ENCODE data around the gene H19.

H19 gene

GRCh38 chr11:2036863-2037486, 39.3 kb upstream of the H19 start:
- Histone ChIP-seq H2BK120ac (ENCODE audit: insufficient read depth, low read length, poor library complexity) (no peak overlapping the region), H3K36me3 (ENCODE audit: control insufficient read depth in 1 of 2, insufficient read depth in 2 of 2, low read length in 2 of 2) (no peaks in the 10 kb centered on the region), H2AK5ac (ENCODE audit: low read length) (no peak overlapping the region), H3K9ac (ENCODE audit: low read length) (no peak overlapping the region), H3K4ac (ENCODE audit: low read depth, low read length) (no peak overlapping the region), H3K27me3 (ENCODE audit: insufficient read depth, low read length) (no peaks in the 10 kb centered on the region), H4K12ac (ENCODE audit: low read depth, low read length) (no peak overlapping the region), H3K18ac (ENCODE audit: low read length) (no peak overlapping the region), H3K14ac (ENCODE audit: low read length) (no peak overlapping the region), H4K8ac (ENCODE audit: low read depth, low read length) (no peak overlapping the region), H3K4me2 (ENCODE audit: low read length) (no peak overlapping the region), H3K23ac (ENCODE audit: low read length) (no peak overlapping the region), H3K4me1 (ENCODE audit: control insufficient read depth in 1 of 2, insufficient read depth in 2 of 2, low read length in 2 of 2) (no peaks in the 10 kb centered on the region), H2BK5ac (ENCODE audit: low read depth, low read length, poor library complexity) (no peak overlapping the region), H3K79me1 (ENCODE audit: low read length) (no peaks in the 10 kb centered on the region), H4K91ac (ENCODE audit: low read depth, low read length) (no peak overlapping the region), H3K9me3 (ENCODE audit: insufficient read depth, low read depth, low read length) (no peaks in the 10 kb centered on the region), H3K79me2 (ENCODE audit: control insufficient read depth, insufficient read depth, low read length, poor library complexity) (no peaks in the 10 kb centered on the region), H2BK12ac (ENCODE audit: low read length) (no peak overlapping the region), H2AFZ (ENCODE audit: insufficient read depth, low read length, poor library complexity) (no peak overlapping the region), H3K27ac (ENCODE audit: low read depth, low read length) (no peak overlapping the region), H3K4me3 (ENCODE audit: low read depth, low read length) (no peak overlapping the region)
- DNase-seq = no peak
- no CpG with 5 or more reads among the region's 18 CpGs for WGBS (ENCODE audit: extremely low coverage, insufficient coverage, insufficient read length)

- WGBS (ENCODE audit: extremely low coverage, insufficient coverage, insufficient read length) = no CpG with 5 or more reads among the region's 14 CpGs
- DNase-seq = no peak
- Histone ChIP-seq H3K9me3 (ENCODE audit: insufficient read depth, low read depth, low read length) (no peaks in the 10 kb centered on the region), H3K4me2 (ENCODE audit: low read length) (no peak overlapping the region), H2BK5ac (ENCODE audit: low read depth, low read length, poor library complexity) (no peak overlapping the region), H3K23ac (ENCODE audit: low read length) (no peak overlapping the region), H3K18ac (ENCODE audit: low read length) (no peak overlapping the region), H4K8ac (ENCODE audit: low read depth, low read length) (no peak overlapping the region), H2AK5ac (ENCODE audit: low read length) (no peak overlapping the region), H3K79me2 (ENCODE audit: control insufficient read depth, insufficient read depth, low read length, poor library complexity) (no peaks in the 10 kb centered on the region), H4K12ac (ENCODE audit: low read depth, low read length) (no peak overlapping the region), H3K27ac (ENCODE audit: low read depth, low read length) (no peak overlapping the region), H3K4ac (ENCODE audit: low read depth, low read length) (no peak overlapping the region), H4K91ac (ENCODE audit: low read depth, low read length) (no peak overlapping the region), H3K9ac (ENCODE audit: low read length) (no peak overlapping the region), H3K4me3 (ENCODE audit: low read depth, low read length) (no peak overlapping the region), H2BK120ac (ENCODE audit: insufficient read depth, low read length, poor library complexity) (no peak overlapping the region), H3K27me3 (ENCODE audit: insufficient read depth, low read length) (no peaks in the 10 kb centered on the region), H3K4me1 (ENCODE audit: control insufficient read depth in 1 of 2, insufficient read depth in 2 of 2, low read length in 2 of 2) (no peaks in the 10 kb centered on the region), H2AFZ (ENCODE audit: insufficient read depth, low read length, poor library complexity) (no peak overlapping the region), H3K36me3 (ENCODE audit: control insufficient read depth in 1 of 2, insufficient read depth in 2 of 2, low read length in 2 of 2) (no peaks in the 10 kb centered on the region), H2BK12ac (ENCODE audit: low read length) (no peak overlapping the region), H3K79me1 (ENCODE audit: low read length) (no peaks in the 10 kb centered on the region), H3K14ac (ENCODE audit: low read length) (no peak overlapping the region)
Observed at GRCh38 chr11:2035382-2035781, 37.7 kb upstream of the H19 start.

GRCh38 chr11:2031058-2031457, 33.4 kb upstream of the H19 start:
- no peak overlapping the region for H4K12ac ChIP-seq (ENCODE audit: low read depth, low read length)
- H2BK12ac ChIP-seq (ENCODE audit: low read length) = no peak overlapping the region
- no peak overlapping the region for H2BK120ac ChIP-seq (ENCODE audit: insufficient read depth, low read length, poor library complexity)
- H3K4me1 ChIP-seq (ENCODE audit: control insufficient read depth in 1 of 2, insufficient read depth in 2 of 2, low read length in 2 of 2) = no peaks in the 10 kb centered on the region
- no peak overlapping the region for H2BK5ac ChIP-seq (ENCODE audit: low read depth, low read length, poor library complexity)
- H3K4me3 ChIP-seq (ENCODE audit: low read depth, low read length) = no peak overlapping the region
- H3K18ac ChIP-seq (ENCODE audit: low read length) = no peak overlapping the region
- H4K91ac ChIP-seq (ENCODE audit: low read depth, low read length) = no peak overlapping the region
- H3K14ac ChIP-seq (ENCODE audit: low read length) = no peak overlapping the region
- no peak for DNase-seq
- H4K8ac ChIP-seq (ENCODE audit: low read depth, low read length) = no peak overlapping the region
- no peak overlapping the region for H3K4me2 ChIP-seq (ENCODE audit: low read length)
- no peak overlapping the region for H3K4ac ChIP-seq (ENCODE audit: low read depth, low read length)
- no peak overlapping the region for H2AFZ ChIP-seq (ENCODE audit: insufficient read depth, low read length, poor library complexity)
- no peak overlapping the region for H2AK5ac ChIP-seq (ENCODE audit: low read length)
- no CpG with 5 or more reads among the region's 10 CpGs for WGBS (ENCODE audit: extremely low coverage, insufficient coverage, insufficient read length)
- no peak overlapping the region for H3K23ac ChIP-seq (ENCODE audit: low read length)
- H3K27ac ChIP-seq (ENCODE audit: low read depth, low read length) = no peak overlapping the region
- H3K79me1 ChIP-seq (ENCODE audit: low read length) = no peaks in the 10 kb centered on the region
- no peaks in the 10 kb centered on the region for H3K36me3 ChIP-seq (ENCODE audit: control insufficient read depth in 1 of 2, insufficient read depth in 2 of 2, low read length in 2 of 2)
- H3K79me2 ChIP-seq (ENCODE audit: control insufficient read depth, insufficient read depth, low read length, poor library complexity) = no peaks in the 10 kb centered on the region
- no peaks in the 10 kb centered on the region for H3K9me3 ChIP-seq (ENCODE audit: insufficient read depth, low read depth, low read length)
- no peaks in the 10 kb centered on the region for H3K27me3 ChIP-seq (ENCODE audit: insufficient read depth, low read length)
- H3K9ac ChIP-seq (ENCODE audit: low read length) = no peak overlapping the region

GRCh38 chr11:2027708-2028107, 30.1 kb upstream of the H19 start:
- Histone ChIP-seq H4K12ac (ENCODE audit: low read depth, low read length) (no peak overlapping the region), H3K9ac (ENCODE audit: low read length) (no peak overlapping the region), H2AFZ (ENCODE audit: insufficient read depth, low read length, poor library complexity) (no peak overlapping the region), H3K4ac (ENCODE audit: low read depth, low read length) (no peak overlapping the region), H3K14ac (ENCODE audit: low read length) (no peak overlapping the region), H4K91ac (ENCODE audit: low read depth, low read length) (no peak overlapping the region), H3K27me3 (ENCODE audit: insufficient read depth, low read length) (no peaks in the 10 kb centered on the region), H3K4me1 (ENCODE audit: control insufficient read depth in 1 of 2, insufficient read depth in 2 of 2, low read length in 2 of 2) (no peaks in the 10 kb centered on the region), H3K4me3 (ENCODE audit: low read depth, low read length) (no peak overlapping the region), H3K27ac (ENCODE audit: low read depth, low read length) (no peak overlapping the region), H2BK120ac (ENCODE audit: insufficient read depth, low read length, poor library complexity) (no peak overlapping the region), H3K79me2 (ENCODE audit: control insufficient read depth, insufficient read depth, low read length, poor library complexity) (no peaks in the 10 kb centered on the region), H3K23ac (ENCODE audit: low read length) (no peak overlapping the region), H3K4me2 (ENCODE audit: low read length) (no peak overlapping the region), H3K36me3 (ENCODE audit: control insufficient read depth in 1 of 2, insufficient read depth in 2 of 2, low read length in 2 of 2) (no peaks in the 10 kb centered on the region), H2BK5ac (ENCODE audit: low read depth, low read length, poor library complexity) (no peak overlapping the region), H3K9me3 (ENCODE audit: insufficient read depth, low read depth, low read length) (no peaks in the 10 kb centered on the region), H4K8ac (ENCODE audit: low read depth, low read length) (no peak overlapping the region), H2AK5ac (ENCODE audit: low read length) (no peak overlapping the region), H3K18ac (ENCODE audit: low read length) (no peak overlapping the region), H3K79me1 (ENCODE audit: low read length) (no peaks in the 10 kb centered on the region), H2BK12ac (ENCODE audit: low read length) (no peak overlapping the region)
- no CpG with 5 or more reads among the region's 15 CpGs for WGBS (ENCODE audit: extremely low coverage, insufficient coverage, insufficient read length)
- no peak for DNase-seq
